Heart left ventricle (tissue), 16 donors: ENCODE data around the gene ANKRD53. TPM values are rescaled to one million over a fixed set of nuclear protein-coding genes. Genes with fewer than 3 reads are reported as not detected.
A peak's percentile ranks its signal among the peaks of the same experiment; 100 is the strongest.

ENCODE experiments used
- ATAC-seq, 4 donors: fragments of 200-7000 bp; cut with Tn5 transposase; one replicate each; pipeline ENCODE4 v1.9.1; 2020 to 2022; ENCODE audit warnings: moderate library complexity in 4 of 4, mild to moderate bottlenecking in 3 of 4, moderate number of reproducible peaks in 1 of 4
- DNase-seq, 5 donors: peaks; one replicate each; pipeline ENCODE4 v3.0.0-alpha.2; 2020
- H3K27ac ChIP-seq, 12 donors: fragments of 200-600 bp; sonication (generic) in 4 of 12; one replicate each; pipeline versions ENCODE4 v1.5.0 to v1.8.0; 2016 to 2022; ENCODE audit warnings: mild to moderate bottlenecking in 2 of 12
- H3K27me3 ChIP-seq, 9 donors: fragments of 200-600 bp; sonication (generic) in 2 of 9; one replicate each; pipeline versions ENCODE4 v1.5.1 to v1.8.0; 2016 to 2022; ENCODE audit warnings: mild to moderate bottlenecking in 3 of 9
- H3K36me3 ChIP-seq, 9 donors: fragments of 200-600 bp; sonication (generic) in 2 of 9; one replicate each; pipeline versions ENCODE4 v1.5.0 to v1.8.0; 2018 to 2022; ENCODE audit warnings: mild to moderate bottlenecking in 2 of 9
- H3K4me1 ChIP-seq, 12 donors: fragments of 200-600 bp; sonication (generic) in 4 of 12; one replicate each; pipeline versions ENCODE4 v1.5.0 to v1.8.0; 2016 to 2022; ENCODE audit warnings: mild to moderate bottlenecking in 3 of 12
- H3K4me3 ChIP-seq, 12 donors: fragments of 200-600 bp; sonication (generic) in 4 of 12; one replicate each; pipeline versions ENCODE4 v1.5.0 to v1.8.0; 2017 to 2022; ENCODE audit warnings: mild to moderate bottlenecking in 9 of 12, moderate library complexity in 4 of 12
- H3K9me3 ChIP-seq, 12 donors: fragments of 200-600 bp; sonication (generic) in 4 of 12; one replicate each; pipeline versions ENCODE4 v1.5.0 to v1.8.0; 2016 to 2022; ENCODE audit warnings: mild to moderate bottlenecking in 1 of 12
- CTCF ChIP-seq, 12 donors: fragments of 200-600 bp; sonication (generic) in 4 of 12; IDR thresholded peaks; one replicate each; pipeline versions ENCODE4 v1.5.0 to v1.8.0; 2018 to 2022; ENCODE audit warnings: antibody characterized with exemption in 12 of 12, mild to moderate bottlenecking in 5 of 12
- POLR2A ChIP-seq, 2 donors: fragments of 450-650 bp; IDR thresholded peaks; one replicate each; pipeline ENCODE4 v1.6.1; 2017; ENCODE audit warnings: antibody characterized with exemption in 2 of 2, mild to moderate bottlenecking in 2 of 2, moderate library complexity in 2 of 2
- WGBS, 4 donors: extraction: QIAGEN DNeasy Blood & Tissue Kit in 2 of 4; methylation state at CpG; one replicate each; pipeline versions ENCODE4 v1.1.5 to v1.1.7; 2013 to 2018; 5-methylcytosine and 5-hydroxymethylcytosine counted together
- intact Hi-C, 10 donors: fragments of 100-400 bp; cut with DNase I; formaldehyde crosslinking; loops; one replicate each; pipeline versions ENCODE4 v1.11.1 to v1.14.2; 2022
- polyA plus RNA-seq, 2 donors: library from polyadenylated mRNA; stranded (reverse); fragments of 200-250 nt; gene quantifications; one replicate each; pipeline ENCODE4 v1.2.3, GENCODE V29; 2013
- total RNA-seq, 9 donors: library from RNA; depleted of rRNA in 2 of 9; stranded (reverse); fragments of >200 nt in 2 of 9; fragmentation: NEBNext Ultra II Directional in 3 of 9; extraction: Animal tissue kit (Norgen Biotek cat#: 25700) in 3 of 9; gene quantifications; one replicate each; pipeline versions ENCODE4 v1.1.0 to v1.2.4, GENCODE V29; 2016 to 2023
- donor health status: ischemic (EF 13 %, LVEDD 7.1; RV severe dilation, severe dysfunction).
- donor health status: healthy with polysubstance abuse.
- donor health status: DM: no; HTN: yes; CAD: no.
- donor health status: DM: no; HTN: no; CAD: no.
- donor health status: ischemic (EF 25% LVEDD 6.9; RV normal size, moderate dysfunction).
- donor health status: ischemic (EF 25% LVEDD 5.7; RV mildly dilated, moderate dysfunction).
- donor health status: healthy.
- donor health status: DM: yes; HTN: yes; CAD: no.
- donor health status: ischemic (EF 35%, LVEDD 5.7; RV mildly dilated, moderate dysfunction).
- donor health status: nonischemic (EF 11% LVEDD 7.7; RV severe dilation, severe dysfunction).
- donor health status: DM: yes; HTN: yes; CAD: no.
- donor health status: PGD.
- donor health status: ischemic (EF 29% LVEDD 5.4; RV normal size, mild dysfunction).
- donor health status: nonischemic (EF 23%, LVEDD 6.1; RV moderate dilation, normal function).

Gene ANKRD53
- total and polyA plus RNA-seq, 11 donors = 0.28 to 1.8 (median 0.44) TPM; not detected in 2

- peaks cover 7 to 38% (median 23%) of the 10 kb centered on the region in 9 donors for H3K27me3 ChIP-seq
- ATAC-seq = no peak
Observed at GRCh38 chr2:70962885-70963878, 15.2 kb upstream of the ANKRD53 start.

GRCh38 chr2:70964133-70964532, 14.3 kb upstream of the ANKRD53 start:
- Histone ChIP-seq H3K36me3 (no peaks in the 10 kb centered on the region), H3K4me3 (no peak overlapping the region), H3K4me1 (peaks cover 0 to 12% (median 2%) of the 10 kb centered on the region in 12 donors), H3K27ac (no peak overlapping the region), H3K27me3 (peaks cover 7 to 38% (median 23%) of the 10 kb centered on the region in 9 donors), H3K9me3 (no peaks in the 10 kb centered on the region)
- TF ChIP-seq CTCF (IDR thresholded peaks at IDR 0.05) (no peak), POLR2A (IDR thresholded peaks at IDR 0.05) (no peak)
- 54 to 63% (median 59%) methylated on average over 4 of the region's 4 CpGs for WGBS, 4 donors
- intact Hi-C loops = loop anchor here in 1 of 10 donors (2.0 kb wide), 1 partner anchor 37 kb away; no protein-coding TSS in a partner anchor
- DNase-seq (peak in 1 of 5 donors; percentile 1), ATAC-seq (no peak)

More at GRCh38 chr2:70962885-70963878, 15.2 kb upstream of the ANKRD53 start:
- Histone ChIP-seq H3K4me3 (no peak overlapping the region), H3K27ac (no peak overlapping the region), H3K36me3 (no peaks in the 10 kb centered on the region), H3K9me3 (no peaks in the 10 kb centered on the region), H3K4me1 (peaks cover 0 to 12% (median 2%) of the 10 kb centered on the region in 12 donors)
- no peak for TF ChIP-seq POLR2A (IDR thresholded peaks at IDR 0.05)
- no peak for TF ChIP-seq CTCF (IDR thresholded peaks at IDR 0.05)
- DNase-seq = peak in 2 of 5 donors; percentile 2 to 15
- intact Hi-C loops = no loop called here
- 64 to 84% (median 70%) methylated on average over 18 of the region's 18 CpGs for WGBS, 4 donors

- Histone ChIP-seq H3K9me3 (no peaks in the 10 kb centered on the region), H3K27ac (no peak overlapping the region), H3K27me3 (peaks cover 6 to 38% (median 23%) of the 10 kb centered on the region in 9 donors), H3K4me1 (peaks cover 0 to 12% (median 2%) of the 10 kb centered on the region in 12 donors), H3K4me3 (peak overlapping the region in 10 of 12 donors; percentile 15 to 60 (median 48)), H3K36me3 (no peaks in the 10 kb centered on the region)
- 5 to 18% (median 7%) methylated on average over 59 of the region's 59 CpGs for whole genome bisulfite sequencing, 4 donors
- intact Hi-C loops = loop anchor here in 2 of 10 donors (1.0 to 2.0 kb wide), 2 partner anchors 13 to 36 kb away; no protein-coding TSS in a partner anchor
- TF ChIP-seq CTCF (IDR thresholded peaks at IDR 0.05) (peak; percentile 67 to 85 (median 76)), POLR2A (IDR thresholded peaks at IDR 0.05) (no peak)
- ATAC-seq (peak in 3 of 4 donors; percentile 68 to 83 (median 75)), DNase-seq (peak; percentile 47 to 84 (median 70))
Observed at GRCh38 chr2:70964596-70965386, 13.6 kb upstream of the ANKRD53 start.
